Left lung (tissue), 10 donors: ENCODE data around the gene SLCO4A1. TPM values are rescaled to one million over a fixed set of nuclear protein-coding genes. Genes with fewer than 3 reads are reported as not detected.

Experiments used
- ATAC-seq: fragments of 200-7000 bp; cut with Tn5 transposase; one replicate; pipeline ENCODE4 v1.9.1; 2020; ENCODE audit warnings: moderate library complexity
- DNase-seq, 4 donors: peaks; one replicate each; pipeline ENCODE4 v3.0.0-alpha.2; 2013 to 2020
- H3K27ac ChIP-seq, 2 donors: fragments of 200-600 bp; sonication (generic) in 1 of 2; one replicate each; pipeline versions ENCODE4 v1.5.0 to v1.8.0; 2020 to 2021
- H3K27me3 ChIP-seq, 2 donors: fragments of 200-600 bp; sonication (generic) in 1 of 2; one replicate each; pipeline versions ENCODE4 v1.5.0 to v1.8.0; 2020 to 2021
- H3K36me3 ChIP-seq, 2 donors: fragments of 200-600 bp; sonication (generic) in 1 of 2; one replicate each; pipeline versions ENCODE4 v1.5.0 to v1.8.0; 2020 to 2021
- H3K4me1 ChIP-seq, 2 donors: fragments of 200-600 bp; one replicate each; pipeline ENCODE4 v1.8.0; 2021
- H3K4me3 ChIP-seq, 2 donors: fragments of 200-600 bp; sonication (generic) in 1 of 2; one replicate each; pipeline versions ENCODE4 v1.5.0 to v1.8.0; 2020 to 2021; ENCODE audit warnings: mild to moderate bottlenecking in 1 of 2
- H3K9me3 ChIP-seq, 2 donors: fragments of 200-600 bp; sonication (generic) in 1 of 2; one replicate each; pipeline versions ENCODE4 v1.5.0 to v1.8.0; 2020 to 2021
- intact Hi-C, 2 donors: fragments of 100-400 bp; cut with DNase I; formaldehyde crosslinking; loops; one replicate each; pipeline versions ENCODE4 v1.11.2 to v1.14.2; 2022
- polyA plus RNA-seq, 6 donors: library from polyadenylated mRNA; unstranded; fragments of 120-200 nt; gene quantifications; one replicate each; pipeline ENCODE4 v1.2.1, GENCODE V29; 2013; ENCODE audit not compliant: insufficient read length in 6 of 6
- total RNA-seq, 2 donors: library from RNA; stranded (reverse); fragmentation: NEBNext Ultra II Directional; extraction: Animal tissue kit (Norgen Biotek cat#: 25700); gene quantifications; one replicate each; pipeline ENCODE4 v1.2.1, GENCODE V29; 2021
- TF ChIP-seq, protein P1 (sequence below), 2 donors: fragments of 200-600 bp; sonication (generic) in 1 of 2; IDR thresholded peaks; one replicate each; pipeline versions ENCODE4 v1.5.0 to v1.8.0; 2021; ENCODE audit warnings: antibody characterized with exemption in 2 of 2
- donor health status: DM: no; HTN: yes; CAD: no.
- donor health status: DM: no; HTN: no; CAD: no.

SLCO4A1 gene
- total and polyA plus RNA-seq, 8 donors = 0.20 to 47.2 (median 0.60) TPM

DNA sequence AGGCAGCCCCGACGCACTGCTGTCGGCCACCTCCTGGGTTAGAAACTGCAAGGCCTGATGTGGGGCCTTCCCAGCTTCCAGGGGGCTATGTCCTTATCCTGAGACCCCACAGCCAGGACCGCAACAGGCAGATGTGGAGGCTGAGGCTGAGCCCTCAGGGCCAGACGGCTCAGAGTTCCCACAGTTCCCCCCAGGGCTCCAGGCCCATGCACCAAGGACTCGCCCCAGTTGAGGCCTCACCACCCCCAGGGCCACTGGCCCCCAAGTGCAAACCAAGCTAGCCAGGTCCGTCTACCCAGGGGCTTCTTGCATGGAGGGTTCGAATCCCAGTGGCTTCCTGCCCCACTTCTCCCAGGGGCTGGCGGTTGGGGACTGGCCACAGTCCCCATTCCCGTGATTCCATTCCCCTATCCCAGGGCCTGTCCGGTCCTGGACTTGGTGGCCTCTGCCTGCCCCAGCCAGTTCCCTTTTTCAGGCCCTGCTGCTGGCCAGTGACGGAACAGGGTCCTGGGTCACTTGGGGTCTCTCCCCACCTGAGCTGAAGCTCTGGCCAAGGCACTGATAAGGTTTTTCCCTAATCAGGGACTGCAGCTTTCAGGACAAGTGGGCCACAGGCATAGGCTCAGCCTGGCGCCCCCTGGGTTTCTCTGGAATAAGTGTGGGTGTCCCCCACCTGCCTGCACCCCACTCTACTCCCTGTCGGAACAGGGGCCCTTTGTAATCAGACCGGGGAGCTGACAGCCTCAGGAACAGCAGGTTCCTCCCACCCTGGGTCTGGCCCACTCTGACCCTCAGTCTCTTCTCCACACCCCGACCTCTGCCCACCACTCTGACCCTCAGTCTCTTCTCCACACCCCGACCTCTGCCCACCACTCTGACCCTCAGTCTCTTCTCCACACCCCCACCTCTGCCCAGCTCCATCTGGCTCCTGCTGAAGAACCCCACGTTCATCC lies 22.0 kb downstream of the SLCO4A1 start:
- intact Hi-C loops = no loop called here
- ATAC-seq = no peak

DNA sequence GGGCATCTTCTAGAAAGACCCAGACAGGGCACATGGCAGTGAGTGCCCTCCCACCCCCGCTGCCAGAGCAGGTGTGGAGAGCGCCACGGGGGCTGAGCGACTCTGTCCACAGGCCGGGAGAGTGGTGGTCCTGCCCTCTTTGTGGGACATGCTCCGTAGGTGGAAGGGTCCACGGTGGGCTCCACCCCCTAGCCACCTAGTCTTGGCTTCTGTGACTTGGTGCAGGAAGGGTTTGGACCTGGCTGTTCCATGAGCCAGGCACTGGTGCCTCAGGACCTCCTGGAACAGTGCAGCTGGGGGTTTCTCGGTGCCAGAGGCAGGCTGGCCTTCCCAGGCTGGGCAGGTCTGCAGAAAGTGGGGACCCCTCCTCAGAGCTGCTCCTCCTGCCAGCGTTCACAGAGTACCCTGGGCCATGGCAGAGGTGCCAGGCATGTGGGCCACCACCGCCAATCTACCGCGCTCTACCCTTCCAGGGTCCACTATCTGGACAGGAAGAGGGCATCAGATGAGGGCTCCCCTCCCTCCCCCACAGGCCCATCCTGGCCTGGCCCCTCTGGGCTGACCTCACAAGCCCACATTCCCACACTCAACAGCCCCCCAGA lies 23.0 kb downstream of the SLCO4A1 start:
- no peak for DNase-seq
- H3K4me1 ChIP-seq = peaks cover 0 to 61% of the 10 kb centered on the region in 2 donors
- no peak overlapping the region for H3K4me3 ChIP-seq
- intact Hi-C loops = loop anchor here in 1 of 2 donors (5.0 kb wide), 1 partner anchor 127 kb away; no protein-coding TSS in a partner anchor
- peaks cover 0 to 40% of the 10 kb centered on the region in 2 donors for H3K27me3 ChIP-seq
- no peak for ATAC-seq
- H3K9me3 ChIP-seq = no peaks in the 10 kb centered on the region
- peaks cover 0 to 79% of the 10 kb centered on the region in 2 donors for H3K36me3 ChIP-seq
- TF ChIP-seq, protein P1, sequence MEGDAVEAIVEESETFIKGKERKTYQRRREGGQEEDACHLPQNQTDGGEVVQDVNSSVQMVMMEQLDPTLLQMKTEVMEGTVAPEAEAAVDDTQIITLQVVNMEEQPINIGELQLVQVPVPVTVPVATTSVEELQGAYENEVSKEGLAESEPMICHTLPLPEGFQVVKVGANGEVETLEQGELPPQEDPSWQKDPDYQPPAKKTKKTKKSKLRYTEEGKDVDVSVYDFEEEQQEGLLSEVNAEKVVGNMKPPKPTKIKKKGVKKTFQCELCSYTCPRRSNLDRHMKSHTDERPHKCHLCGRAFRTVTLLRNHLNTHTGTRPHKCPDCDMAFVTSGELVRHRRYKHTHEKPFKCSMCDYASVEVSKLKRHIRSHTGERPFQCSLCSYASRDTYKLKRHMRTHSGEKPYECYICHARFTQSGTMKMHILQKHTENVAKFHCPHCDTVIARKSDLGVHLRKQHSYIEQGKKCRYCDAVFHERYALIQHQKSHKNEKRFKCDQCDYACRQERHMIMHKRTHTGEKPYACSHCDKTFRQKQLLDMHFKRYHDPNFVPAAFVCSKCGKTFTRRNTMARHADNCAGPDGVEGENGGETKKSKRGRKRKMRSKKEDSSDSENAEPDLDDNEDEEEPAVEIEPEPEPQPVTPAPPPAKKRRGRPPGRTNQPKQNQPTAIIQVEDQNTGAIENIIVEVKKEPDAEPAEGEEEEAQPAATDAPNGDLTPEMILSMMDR (IDR thresholded peaks at IDR 0.05) = no peak
- no peak overlapping the region for H3K27ac ChIP-seq

More for the DNA sequence above, 22.0 kb downstream of the SLCO4A1 start:
- Histone ChIP-seq H3K27me3 (peaks cover 0 to 40% of the 10 kb centered on the region in 2 donors), H3K36me3 (peaks cover 0 to 79% of the 10 kb centered on the region in 2 donors), H3K4me3 (no peak overlapping the region), H3K9me3 (no peaks in the 10 kb centered on the region), H3K4me1 (peaks cover 0 to 61% of the 10 kb centered on the region in 2 donors), H3K27ac (no peak overlapping the region)
- no peak for DNase-seq
- TF ChIP-seq, protein P1 (IDR thresholded peaks at IDR 0.05) = no peak

DNA sequence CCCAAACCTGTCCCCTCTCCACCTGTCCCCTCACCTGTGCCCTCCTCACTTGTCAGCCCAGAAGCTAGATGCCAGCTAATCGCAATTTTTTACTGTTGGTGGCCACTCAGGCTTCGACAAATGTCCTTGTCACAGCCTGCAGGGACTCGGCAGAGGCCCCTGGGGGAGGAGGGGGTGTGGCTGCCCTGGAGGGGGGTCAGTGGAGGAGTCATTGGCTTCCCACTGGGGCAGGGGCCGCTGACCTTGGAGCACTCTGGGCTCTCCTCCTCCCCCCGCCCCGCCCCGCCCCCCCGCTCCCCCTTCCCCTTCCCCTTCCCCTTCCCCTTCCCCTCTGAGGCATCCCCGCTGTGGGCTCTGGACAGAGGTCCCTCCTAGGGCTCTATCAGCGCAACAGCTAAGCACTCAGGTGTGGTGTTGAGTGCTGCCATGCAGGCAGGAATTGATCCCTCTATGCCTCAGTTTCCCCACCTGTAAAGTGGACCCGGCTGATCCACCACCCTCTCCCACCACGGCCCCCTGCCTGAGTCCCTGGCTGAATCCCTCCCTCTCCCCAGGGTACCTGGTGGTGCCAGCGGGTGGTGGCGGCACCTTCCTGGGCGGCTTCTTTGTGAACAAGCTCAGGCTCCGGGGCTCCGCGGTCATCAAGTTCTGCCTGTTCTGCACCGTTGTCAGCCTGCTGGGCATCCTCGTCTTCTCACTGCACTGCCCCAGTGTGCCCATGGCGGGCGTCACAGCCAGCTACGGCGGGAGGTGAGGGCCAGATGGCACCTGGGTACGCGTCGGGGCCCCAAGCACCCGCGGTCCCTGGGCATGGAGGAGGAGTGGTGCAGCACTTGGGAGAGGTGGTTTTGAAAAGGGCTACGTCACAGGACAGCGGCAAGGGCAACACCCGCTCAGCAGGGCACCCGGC lies 23.8 kb downstream of the SLCO4A1 start:
- no peak overlapping the region for H3K4me3 ChIP-seq
- peak overlapping the region in 1 of 2 donors; percentile 18 for H3K27ac ChIP-seq
- H3K9me3 ChIP-seq = no peaks in the 10 kb centered on the region
- H3K36me3 ChIP-seq = peaks cover 0 to 79% of the 10 kb centered on the region in 2 donors
- ATAC-seq = peak; percentile 5
- intact Hi-C loops = loop anchor here in 1 of 2 donors (5.0 kb wide), 1 partner anchor 126 kb away; no protein-coding TSS in a partner anchor
- peaks cover 0 to 63% of the 10 kb centered on the region in 2 donors for H3K4me1 ChIP-seq
- TF ChIP-seq, protein P1 (IDR thresholded peaks at IDR 0.05) = no peak
- no peak for DNase-seq
- H3K27me3 ChIP-seq = peaks cover 0 to 39% of the 10 kb centered on the region in 2 donors

DNA sequence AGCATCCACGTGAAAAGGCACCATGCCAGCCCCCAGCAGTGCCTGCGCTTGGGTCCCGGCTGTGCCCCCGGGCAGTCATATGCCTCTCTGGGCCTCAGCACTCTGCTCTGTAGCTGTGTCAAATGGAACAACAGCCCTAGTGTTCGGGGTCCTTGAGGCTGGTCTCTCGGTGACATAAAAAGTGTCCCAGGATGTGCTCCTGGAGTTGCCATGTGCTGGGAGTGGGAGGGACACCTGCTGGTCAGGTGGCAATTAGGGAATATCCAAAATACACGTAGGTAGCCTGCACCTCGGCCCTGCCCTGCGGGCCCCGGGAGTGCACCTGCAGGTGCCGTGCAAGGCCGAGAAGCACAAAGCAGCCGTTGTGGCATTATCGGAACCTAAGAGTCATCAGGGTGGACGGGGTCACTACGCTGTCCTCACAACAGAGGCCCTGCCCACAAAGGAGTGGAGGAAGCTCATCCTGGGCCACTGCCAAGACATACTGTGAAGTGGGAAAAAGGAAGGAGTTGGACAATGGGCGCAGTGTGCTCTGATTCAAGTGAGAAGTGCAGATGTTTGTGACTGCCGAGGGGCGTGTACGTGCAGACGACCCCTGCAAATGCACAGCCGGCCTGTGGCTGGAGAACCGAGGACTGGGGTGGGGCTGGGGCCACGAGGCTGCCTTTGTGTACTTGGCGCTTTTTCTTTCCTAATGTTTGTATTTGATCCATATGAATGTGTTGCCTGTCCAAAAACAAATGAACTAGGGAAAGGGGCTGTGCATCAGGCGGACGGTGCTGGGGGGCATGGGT lies 24.6 kb downstream of the SLCO4A1 start:
- intact Hi-C loops = loop anchor here in 1 of 2 donors (5.0 kb wide), 1 partner anchor 125 kb away; no protein-coding TSS in a partner anchor
- DNase-seq (peak in 1 of 4 donors; percentile 82), ATAC-seq (peak; percentile 54)
- Histone ChIP-seq H3K9me3 (no peaks in the 10 kb centered on the region), H3K36me3 (peaks cover 0 to 78% of the 10 kb centered on the region in 2 donors), H3K4me3 (no peak overlapping the region), H3K4me1 (peaks cover 0 to 68% of the 10 kb centered on the region in 2 donors), H3K27ac (peak overlapping the region in 1 of 2 donors; percentile 18), H3K27me3 (peaks cover 0 to 37% of the 10 kb centered on the region in 2 donors)
- TF ChIP-seq, protein P1 (IDR thresholded peaks at IDR 0.05) = no peak
